NCI-H1417 (cell line): ENCODE data around the gene MAP2K5.

Source experiments
- DNase-seq, 3 experiments: peaks; one replicate each; lab custom pipeline; 2025; lab: John Stamatoyannopoulos, UW

Gene MAP2K5

DNA sequence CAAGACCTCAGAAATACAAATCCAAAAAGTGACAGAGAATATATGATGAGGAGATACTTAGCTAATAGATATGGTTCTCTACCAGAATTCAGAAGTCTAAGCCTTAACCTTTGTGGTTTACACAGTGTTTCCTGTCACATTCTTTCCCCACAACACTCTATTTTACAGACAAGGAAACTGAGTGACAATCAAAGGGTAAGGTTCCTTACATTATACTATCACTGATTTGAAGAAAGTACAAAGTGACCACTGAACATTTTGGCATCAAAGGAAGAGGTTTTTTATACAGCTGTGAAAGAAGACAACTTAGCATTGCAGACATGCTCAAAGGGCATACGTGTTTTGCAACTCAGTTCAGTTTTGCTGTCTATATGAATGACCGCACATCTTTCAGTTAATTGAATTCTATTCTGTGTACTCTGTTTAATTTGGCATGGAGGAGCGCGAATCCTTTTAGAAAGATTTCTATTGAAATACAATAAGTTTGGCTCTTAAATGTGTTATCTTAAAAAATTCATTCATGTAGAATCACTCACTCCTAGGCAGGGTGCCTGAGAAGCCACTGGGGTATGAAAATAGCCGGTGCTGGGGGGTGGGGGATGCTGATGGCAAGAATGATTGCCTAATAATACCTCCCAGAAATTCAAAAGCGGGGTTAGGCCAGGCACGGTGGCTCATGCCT lies 216.3 kb downstream of the MAP2K5 start:
- DNase-seq: no peak

DNA sequence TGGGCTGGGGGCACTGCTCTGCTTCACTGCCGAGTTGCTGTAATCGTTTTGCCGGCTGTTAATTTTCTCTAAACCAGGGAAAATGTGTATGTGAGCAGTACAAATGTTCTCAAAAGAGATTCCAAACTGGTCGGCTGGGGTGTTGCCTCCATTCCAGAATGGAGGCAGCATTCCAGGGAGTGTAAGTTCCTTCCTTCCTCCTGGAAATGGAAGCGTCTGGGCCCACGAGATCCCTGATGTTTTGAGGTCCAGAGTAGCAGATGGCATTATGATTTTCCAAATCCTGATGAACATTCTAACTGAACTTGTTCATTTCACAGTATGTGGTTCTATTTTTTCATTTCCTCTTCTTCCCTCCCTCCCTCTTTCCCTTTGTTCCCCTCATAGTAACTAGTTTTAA lies 218.4 kb downstream of the MAP2K5 start:
- no peak for DNase-seq

DNA sequence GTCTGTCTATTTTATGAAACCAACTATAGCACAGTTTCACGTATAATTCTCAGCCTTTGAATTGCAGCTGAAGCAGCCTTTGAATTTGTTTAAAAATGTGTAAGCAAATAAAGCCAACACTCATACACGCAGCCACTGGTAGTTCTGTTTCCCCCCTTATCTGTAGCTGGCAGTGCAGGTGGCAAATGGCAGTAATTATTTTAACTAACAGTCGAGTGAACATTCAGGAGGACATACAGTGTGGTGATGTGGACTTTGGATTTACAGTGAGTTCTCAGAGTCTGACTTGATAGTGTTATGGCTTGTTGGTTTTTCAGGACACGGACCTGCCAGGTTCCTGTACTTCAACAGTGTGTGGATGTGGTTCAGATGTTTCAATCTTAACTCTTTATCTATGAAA lies 218.8 kb downstream of the MAP2K5 start:
- DNase-seq: peak in 2 of 3 experiments; percentile 59 to 86

DNA sequence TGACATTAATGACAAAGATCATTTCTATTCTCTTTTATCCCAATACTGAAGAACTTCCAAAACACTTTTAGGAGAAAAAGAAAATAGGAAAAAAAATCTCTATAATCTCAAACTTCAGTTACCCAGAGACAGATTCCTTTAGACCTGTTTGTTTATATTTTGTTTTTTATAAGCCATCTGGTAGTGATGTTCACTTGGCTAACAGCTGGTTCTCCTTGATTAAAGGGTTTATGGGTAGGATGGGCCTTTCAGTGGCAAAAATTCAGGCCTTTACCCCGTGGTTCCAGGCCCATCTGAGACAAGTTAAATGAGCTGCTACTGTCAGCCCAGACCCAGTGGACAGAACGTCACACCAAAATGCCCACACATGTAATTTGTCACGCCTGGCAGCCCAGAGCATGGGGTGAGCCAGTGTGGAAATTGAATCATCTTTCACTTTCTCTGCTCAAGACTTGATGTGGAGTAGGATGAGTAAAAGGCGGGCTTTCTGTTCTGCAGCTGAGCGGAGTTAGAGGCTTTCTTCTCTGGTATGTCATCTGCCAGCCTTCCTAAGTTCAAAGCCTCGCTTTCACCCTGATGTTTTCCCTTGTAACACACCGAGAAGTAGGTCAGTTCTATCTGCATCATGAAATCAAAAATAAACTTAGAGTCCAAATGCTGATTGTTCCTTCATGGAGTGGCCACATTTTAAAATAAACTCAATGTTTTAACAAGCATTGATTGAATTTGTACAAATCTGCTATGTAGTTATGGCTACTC lies 220.3 kb downstream of the MAP2K5 start:
- DNase-seq: no peak

DNA sequence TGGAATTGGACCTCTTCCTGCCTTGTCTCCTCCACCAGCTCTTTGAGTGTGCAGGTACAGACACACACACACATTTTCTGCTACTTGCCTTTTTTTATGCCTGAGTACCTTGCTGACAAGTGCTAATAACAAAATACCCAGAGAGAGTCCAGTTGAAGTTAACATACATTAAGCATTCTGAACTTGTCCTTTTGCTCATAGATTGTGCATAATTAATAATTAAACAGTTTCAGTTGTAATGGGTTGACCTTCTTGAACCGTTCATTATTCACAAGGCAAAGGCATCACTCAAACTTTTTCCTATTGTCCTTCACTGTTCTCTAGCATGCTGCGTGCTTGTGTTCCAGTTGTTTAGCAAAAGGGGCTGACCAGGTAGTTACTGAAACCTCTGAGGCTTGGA lies 223.2 kb downstream of the MAP2K5 start:
- DNase-seq: no peak

DNA sequence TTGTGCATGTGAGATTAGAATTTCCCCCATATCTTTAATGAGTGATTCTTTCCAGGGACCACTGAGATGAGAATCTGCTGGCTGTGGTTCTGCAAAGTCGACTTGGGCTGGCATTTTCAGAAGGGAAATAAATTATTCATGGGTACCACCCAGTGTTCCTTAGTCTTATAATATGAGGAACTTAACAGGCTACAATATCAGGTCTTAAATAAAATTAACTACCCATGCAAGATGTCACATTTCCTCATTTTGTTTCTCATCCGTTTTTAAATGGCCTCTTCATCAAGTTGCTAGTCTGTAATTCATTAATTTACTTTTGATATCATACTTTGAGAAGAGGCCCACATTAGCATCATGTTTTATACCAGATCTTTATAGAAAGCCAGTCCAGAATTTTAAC lies 224.5 kb downstream of the MAP2K5 start:
- no peak for DNase-seq

DNA sequence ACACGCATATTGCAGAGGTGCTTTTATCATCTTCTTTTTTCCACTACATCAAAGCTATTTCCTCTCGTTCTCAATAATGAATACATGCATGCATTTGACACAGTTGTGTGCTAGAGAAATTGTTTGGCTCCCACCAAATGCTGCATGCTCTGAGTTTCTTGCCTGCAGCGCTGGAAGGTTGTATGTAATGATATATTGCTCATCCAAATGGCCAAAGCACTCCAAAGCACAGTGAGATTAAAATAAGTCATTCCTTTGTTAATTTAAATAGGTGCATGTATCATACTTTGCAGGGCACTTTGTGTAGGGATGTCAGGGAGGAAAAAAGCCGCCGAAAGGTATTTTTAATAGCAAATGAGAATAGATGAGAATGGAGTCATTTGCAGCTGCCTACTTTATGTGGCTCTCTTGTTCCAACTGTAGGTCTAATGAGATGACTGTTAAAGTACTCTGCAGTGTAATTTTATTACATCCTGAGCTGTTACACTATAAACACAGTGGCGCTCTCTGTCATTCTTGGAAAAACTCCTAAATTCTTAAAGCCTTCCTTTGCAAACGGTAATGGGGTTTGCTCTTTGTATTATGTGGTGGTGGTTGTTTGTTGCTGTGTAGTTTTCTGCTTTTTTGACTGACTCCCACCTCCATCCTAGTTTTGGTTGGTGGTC lies 225.9 kb downstream of the MAP2K5 start:
- DNase-seq: peak in 1 of 3 experiments; percentile 34

DNA sequence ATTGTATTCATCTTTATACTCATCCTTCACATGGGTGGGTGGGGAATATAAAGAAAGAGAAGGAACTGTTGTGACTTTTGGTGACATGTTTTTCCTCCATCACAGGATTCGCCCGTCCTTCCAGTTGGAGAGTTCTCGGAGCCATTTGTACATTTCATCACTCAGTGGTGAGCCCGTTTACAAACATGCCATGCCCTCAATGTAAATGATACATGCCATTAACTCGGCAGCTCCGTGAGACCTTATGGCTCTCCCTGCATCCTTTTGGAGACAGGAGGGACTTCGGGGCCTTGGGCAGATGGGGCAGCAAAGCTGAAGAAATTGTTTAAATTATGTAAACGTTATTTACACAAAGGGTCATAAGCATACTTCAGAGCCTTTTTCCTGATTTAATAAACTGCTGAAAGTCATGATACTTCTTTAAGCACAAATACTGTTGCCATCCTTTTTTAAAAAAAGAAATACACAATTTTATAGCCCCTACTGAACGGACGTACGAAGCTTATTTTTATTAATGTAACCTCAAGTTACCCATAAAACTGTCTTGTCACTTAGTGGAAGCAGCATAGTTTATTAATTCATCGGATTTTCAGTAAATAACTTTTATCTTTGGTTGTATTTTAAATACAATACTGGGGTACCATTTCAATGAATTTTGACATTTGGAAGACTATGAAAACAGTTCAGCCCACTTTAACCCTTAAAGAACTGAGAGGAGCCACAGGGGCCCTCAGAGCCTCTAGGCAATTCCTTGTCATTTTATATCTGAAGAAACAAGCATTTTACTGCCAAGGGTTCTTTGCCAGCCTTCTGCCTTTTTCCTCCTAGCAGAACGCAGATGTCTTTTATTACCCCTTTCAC lies 227.2 kb downstream of the MAP2K5 start:
- no peak for DNase-seq

DNA sequence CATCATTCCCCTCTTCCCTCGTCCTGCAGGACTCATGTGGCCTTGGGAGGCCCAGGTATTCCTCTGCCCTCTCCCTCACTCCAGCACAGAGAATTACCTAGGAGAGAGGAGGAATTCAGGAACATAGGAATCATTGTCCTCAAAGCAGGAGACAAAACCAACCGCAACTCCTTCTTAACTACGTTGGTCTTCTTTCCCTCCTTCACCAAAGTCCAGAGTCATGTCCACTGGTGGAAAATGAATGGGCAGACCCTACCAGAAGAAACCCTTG lies 227.8 kb downstream of the MAP2K5 start:
- DNase-seq: no peak

DNA sequence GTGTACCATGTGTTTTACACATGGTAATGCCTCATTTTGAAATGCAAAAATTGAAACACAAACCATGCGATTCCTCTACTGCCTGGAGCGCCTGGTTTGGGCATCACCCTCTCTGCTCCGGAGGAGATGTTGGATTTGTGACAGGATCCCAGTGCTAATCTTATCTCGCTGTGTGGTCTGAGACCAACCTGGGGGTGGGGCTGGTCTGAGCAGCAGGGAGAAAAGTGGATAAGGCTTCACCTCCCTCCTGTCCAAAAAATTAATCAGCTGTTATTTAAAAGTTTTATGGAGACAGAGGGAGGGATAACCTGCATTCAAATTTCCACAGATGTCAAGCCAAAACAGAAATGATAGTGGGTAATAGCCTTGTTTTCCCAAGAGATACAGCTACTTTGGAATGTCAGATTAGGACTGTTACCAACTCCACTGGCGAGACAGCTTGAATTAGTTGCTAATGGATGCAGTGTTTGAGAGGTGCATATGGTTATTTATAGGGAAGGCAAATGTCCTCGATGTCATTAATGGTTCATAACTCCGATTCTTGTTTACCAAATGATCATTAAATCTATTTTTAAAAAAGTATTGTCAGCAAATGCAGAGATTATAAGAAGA lies 228.8 kb downstream of the MAP2K5 start:
- no peak for DNase-seq

DNA sequence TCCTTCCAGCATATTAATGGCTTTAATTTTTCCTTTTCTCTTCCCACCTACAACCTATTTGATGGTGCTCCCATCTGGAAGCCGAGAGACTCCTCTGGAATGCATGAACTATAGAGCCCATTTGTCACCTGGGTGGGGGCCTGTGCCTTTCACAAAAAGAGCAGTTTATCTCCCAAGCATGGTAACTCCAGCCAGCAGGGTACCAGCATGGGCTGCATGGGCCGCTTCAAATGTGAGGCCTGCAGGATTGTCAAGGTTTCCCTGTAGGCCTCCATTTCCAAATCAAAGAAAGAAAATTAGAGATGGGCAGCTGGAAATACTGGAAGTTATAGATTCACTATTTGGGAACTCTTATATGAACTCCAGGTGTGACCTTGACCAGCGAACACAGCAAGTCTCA lies 232.1 kb downstream of the MAP2K5 start:
- DNase-seq: no peak

DNA sequence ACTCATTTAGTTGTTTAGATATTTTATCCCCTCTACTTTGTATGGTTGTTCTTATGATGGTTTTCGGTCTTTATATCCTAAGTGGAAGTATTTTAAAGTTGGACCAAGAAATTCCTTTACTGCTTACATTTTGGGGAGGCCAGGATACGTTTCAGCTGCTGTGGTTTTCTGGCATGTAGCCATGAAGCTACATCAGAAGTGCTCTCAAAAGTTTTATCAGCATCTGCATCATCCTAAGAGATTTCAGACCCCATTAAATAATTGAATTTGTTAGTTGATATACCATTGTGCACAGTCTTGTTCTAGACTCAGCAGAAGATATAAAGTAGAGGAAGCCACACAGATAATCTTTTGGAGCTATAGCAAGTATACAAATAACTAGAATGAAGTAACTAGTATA lies 232.7 kb downstream of the MAP2K5 start:
- DNase-seq: no peak

DNA sequence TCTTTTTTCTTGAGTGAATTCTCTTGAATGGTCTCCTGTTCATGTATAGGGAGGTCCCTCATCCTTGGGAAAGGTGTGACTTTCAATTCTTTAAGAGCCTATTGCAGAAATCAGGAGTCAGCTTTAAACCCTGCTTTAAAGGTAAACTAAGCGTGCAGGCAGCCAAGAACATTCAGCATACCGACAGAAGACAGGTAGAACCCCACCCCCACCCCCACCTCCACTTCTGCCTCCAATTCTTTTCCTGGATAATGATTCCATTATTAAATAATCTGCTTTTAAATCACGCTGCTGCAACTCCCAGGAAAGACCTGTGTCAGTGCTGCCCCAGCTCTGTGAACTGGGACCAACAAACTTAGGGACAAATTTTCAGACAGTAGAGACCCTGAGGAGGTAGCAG lies 233.5 kb downstream of the MAP2K5 start:
- DNase-seq: no peak

DNA sequence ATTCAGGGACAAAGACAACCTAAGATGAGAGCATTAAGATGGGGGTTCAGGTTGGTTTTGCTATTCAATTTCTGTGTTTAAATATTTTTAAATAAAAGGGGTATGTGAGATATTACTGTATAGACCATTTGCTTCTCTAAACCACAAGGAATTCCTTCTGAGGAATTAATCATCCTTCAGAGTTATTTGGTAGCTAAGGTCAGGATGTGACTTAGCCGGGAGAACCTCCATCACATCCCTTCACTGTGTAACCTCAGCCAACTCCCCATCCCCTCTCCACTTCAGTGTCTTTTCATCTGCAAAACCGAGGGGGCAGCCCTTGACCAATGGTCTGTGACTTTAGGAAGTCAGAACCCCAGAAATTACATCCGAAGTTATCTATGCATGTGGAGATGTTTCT lies 234.1 kb downstream of the MAP2K5 start:
- no peak for DNase-seq

DNA sequence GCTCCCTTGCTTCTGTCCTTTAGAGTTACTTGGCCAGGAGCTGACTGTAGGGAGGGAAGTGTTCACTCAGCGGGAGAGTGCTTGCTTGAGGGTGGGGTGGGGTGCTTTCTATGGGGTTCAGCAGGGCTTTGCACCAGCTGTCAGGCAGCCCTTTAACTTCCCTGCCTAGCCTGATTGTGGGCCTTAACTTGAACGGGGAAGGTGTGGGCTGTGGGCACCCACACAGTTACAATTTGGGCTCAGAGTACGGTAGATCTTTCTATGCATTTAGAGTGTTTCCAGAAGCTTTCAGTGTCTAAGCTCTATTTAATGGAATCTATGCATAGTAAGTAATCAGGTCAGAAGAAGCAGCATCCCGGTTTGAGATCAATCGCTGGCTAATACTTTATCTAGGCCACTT lies 234.6 kb downstream of the MAP2K5 start:
- no peak for DNase-seq

DNA sequence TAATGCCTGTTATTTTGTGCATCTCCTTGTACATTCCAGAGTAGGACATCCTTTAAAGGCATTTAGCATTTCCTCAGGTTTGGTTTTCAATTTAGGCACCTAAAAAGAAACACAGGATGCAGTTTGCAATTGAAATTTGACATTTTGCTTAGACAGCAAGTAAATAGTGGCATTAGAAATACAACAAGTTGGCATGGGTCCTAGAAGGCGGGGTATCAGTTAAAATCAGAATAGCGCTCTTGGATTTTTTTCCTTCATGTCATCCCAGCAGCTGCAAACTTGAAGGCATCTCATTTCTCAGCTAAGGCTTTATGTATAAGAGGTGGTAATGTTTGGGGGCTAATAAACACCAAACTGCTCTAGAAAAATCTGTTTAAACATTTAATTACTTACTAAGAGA lies 235.3 kb downstream of the MAP2K5 start:
- DNase-seq: no peak

DNA sequence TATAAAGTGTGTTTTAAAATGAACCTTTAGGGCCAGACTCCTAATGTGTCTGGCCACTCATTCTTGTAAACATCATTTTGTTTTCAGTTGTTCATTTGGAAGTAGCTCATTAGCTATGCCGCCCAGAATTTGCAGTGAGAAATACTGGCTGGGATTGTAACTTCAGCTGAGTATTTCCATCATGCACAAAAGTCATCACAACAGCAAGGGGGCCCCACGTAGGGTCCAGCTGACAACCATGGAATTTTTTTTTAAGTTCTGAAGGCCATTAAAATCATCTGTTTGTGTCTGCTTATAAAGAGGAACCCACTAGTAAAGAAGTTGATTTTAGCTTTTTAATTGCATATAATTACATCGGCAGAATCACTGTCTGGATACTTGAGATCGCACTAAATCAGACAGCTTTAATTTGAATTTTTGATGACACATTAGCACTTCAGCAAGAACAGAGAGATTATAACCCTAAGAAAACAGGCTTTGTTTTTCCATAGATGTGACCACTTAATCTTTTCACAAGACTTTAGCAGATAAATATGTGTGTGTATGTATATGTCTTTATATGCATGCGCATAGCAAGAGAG lies 236.6 kb downstream of the MAP2K5 start:
- peak in 1 of 3 experiments; percentile 39 for DNase-seq

DNA sequence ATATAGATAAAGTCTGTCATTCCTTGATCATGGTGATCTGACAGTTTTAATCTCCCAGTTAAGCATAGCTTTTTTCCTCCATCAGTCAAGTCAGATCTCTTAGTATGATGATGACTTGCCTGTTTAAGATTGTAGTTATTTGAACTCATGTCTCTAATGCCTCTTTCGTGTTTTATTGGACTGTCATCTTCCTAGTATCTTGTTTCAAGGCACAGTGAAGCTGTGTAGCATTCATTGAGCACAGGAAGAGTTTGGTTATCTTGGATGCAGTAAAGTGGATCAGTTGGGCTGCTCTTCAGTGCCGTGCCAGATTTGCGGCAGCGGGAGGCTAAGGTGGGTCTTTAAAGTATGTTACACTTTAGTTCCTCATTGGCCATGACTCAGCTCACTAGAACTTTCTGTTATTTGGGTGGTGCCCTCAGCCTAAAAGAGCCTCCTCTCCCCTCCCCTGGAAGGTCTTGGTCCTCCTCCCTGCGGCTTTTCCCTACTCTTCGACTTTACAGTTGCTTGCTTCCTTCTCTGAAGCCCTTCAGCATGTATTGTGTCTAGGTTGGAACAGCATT lies 237.1 kb downstream of the MAP2K5 start:
- DNase-seq: no peak

DNA sequence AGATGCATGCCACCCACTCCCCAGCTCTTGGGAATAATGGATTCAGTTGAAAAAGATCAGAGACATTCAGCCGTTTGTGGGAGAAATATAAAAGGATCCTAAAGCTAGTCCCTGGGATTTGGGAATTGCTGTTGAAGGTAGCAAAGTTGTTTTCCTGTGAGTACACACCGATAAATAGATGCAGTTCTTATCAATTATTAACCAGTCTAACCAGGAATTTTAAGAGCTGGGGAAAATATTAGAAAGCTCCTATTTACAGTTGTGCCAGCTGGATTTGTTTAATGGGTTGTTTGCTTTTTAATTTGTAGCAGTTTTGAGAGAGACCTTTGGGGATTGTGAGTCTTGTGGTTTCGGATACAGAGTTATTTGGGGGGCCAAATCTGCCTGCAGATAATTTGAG lies 238.6 kb downstream of the MAP2K5 start:
- peak in 1 of 3 experiments; percentile 32 for DNase-seq

DNA sequence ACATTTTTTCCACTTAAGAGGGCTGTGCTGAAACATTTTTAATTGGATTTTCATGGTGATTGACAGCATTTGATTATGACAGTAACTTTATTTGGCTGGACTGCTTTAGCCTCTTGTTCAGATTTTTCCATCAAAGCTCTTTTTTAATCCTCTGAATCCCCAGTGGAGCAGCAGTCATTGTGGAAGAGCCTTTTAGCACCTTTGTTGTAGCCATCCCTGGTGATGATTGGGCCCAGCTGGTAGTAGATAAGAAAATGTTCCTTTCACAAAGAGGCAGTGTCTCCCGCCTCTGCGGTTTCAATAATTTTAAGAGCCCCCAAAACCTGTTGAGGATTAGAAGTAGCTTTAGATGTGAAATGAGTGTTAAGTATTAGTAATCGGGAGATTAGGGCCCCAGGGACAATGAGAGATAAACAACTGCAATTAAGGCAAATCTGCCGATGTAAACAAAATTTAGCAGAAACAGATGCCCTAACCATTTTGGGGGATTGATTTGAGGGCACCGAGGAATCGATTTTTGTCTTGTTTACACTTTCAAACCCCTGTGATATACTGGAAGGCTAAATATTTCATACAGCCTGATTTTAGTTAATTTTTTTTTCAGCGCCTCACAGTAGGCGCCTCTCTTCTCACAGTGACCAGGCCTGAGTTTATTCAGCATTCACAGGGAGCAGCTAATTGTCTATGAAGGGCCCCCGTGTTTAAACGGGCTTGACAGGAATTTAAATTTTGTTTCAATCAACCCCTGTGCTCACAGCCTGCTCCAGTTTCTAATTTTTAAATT lies 239.6 kb downstream of the MAP2K5 start:
- DNase-seq: peak in 1 of 3 experiments; percentile 61

DNA sequence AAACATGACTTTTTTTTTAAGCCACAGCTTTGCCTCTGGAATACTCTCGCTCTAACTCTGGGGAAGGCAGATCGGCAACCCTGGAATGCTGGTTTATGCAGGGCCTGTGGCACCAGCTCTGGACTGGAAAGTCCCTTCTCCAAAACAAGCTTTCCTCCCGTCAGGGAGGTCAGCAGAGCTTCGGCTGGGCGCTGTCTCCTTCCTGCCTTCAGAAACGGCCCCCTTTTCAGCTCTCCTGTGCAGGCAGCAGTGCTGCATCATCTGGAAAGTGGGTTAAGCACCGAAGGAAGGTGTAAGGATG lies 240.1 kb downstream of the MAP2K5 start:
- DNase-seq: no peak
